ENCODE results near the gene SAMD8.
A peak's percentile ranks its signal among the peaks of the same experiment; 100 is the strongest.

The SAMD8 gene

DNA sequence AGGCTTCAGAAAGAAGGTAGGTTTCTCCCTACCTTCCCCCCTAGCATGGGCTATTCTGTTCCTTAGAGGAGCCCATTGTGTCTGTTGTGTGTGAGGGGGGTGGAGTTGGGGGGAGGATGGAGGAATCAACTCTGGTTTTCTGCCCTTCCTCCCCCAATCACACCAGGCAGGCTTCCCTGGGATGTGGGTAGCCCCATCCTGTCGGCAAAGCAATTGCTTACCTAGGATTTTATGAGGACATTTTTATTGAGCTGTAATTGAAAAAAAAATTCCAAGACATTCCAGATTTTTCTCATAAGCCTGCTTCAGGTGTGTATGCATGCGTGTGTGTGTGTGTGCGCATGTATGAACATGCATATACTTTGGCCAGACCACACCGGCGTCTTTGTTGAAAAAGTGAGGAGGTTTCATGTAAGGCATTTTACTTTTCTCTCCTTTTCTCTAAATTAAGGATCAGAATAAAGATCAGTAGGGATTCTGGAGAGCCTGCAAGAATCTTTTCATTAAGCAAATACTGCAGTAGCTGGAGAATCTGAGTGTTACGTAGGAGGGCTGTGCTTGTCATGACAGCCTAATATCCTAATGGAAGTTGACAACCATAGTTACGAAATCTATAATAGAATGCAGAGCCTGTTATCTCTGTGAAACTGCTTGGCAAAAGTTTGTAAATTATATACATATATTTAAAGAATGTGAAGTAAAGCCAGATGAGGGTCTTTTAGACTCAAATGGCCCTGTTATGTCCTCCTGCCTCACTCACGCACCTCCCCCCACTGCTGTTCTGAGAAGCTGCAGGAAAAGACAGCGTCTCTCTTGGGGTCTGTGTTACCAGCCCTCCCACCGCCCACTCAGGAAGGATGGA, 27.3 kb upstream of the SAMD8 start:
- DNase-seq, result no peak
- in situ Hi-C loops (cut with MboI; ENCODE audit: low pct_unique_long_range_greater_than_20kb, low sequenced_read_pairs), result loop anchor here (25.0 kb wide), 1 partner anchor 822 kb away; no protein-coding TSS in a partner anchor

DNA sequence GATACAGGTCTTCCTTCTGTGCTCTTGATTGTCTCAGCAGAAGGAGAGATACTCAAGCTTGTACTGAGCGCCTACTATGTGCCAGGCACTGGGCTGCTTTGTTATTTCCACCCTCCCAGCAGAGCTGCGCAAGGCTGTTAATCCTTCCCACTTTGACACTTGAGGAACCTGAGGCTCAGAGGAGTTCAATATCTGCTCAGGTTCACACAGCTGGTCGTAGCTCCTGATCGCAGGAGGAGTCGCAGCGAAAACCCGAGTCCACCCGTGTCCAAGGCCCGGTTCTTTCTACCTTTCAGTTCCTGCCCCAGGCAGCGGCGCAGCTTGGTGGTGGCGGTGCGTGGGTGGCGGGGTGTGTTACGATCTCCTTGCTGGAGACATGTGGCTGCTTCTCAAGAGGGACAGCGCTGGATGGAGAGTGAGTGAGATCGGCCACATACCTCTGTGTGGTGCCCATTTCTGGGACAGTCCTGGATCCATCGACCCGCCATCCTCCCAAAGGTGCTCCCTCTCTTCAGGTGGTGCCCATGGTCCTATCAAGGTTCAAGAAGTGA, 26.5 kb upstream of the SAMD8 start:
- no peak for DNase-seq
- in situ Hi-C loops (cut with MboI; ENCODE audit: low pct_unique_long_range_greater_than_20kb, low sequenced_read_pairs), result loop anchor here (25.0 kb wide), 1 partner anchor 823 kb away; no protein-coding TSS in a partner anchor

DNA sequence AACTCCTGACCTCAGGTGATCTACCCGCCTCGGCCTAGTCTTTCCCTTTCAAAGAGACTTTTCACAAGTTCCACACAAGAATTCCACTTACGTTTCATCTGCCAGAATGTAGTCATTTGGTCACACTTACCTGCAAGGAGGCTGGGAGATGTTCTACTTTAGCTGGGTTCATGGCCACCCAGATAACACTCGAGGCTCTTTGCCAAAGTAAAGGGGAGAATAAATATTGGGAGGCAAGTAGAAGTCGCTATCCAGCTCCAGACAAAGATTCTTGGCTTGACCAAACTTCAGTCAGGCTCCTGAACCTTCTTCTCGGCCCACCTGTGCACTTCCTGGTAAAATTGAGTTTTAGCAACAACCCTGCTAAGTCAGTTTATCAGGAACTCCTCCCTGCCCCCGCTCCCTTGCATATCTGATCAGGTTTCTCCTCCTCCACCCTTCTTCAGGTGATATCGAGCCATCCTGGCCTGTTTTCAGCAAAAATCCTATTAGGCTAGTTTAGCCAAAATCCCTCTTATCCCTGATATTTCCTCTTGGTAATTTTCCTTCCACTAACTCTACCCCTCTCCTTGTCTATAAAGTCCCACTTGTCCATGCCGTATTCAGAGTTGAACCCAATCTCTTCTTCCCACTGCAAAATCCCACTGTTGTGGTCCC, 25.1 kb upstream of the SAMD8 start:
- in situ Hi-C loops (cut with MboI; ENCODE audit: low pct_unique_long_range_greater_than_20kb, low sequenced_read_pairs), result loop anchor here (25.0 kb wide), 1 partner anchor 824 kb away; no protein-coding TSS in a partner anchor
- DNase-seq, result no peak

DNA sequence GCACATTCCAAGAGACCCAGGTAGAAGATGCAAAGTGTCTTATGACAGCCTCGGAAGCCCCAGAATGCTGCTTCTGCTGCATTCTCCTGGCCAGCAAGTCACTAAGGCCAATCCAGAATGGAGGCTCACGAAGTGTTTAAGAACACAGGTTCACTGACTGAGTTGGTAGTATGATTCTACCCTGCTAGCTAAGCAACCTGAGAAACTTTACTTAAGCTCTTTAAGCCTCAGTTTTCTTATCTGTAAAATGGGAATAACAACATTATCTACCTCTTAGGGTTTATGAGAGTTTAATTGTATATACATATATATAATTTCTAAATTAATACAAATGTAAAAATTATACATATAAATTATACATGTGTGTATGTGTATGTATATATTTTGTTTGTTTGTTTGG, 22.8 kb upstream of the SAMD8 start:
- in situ Hi-C loops (cut with MboI; ENCODE audit: low pct_unique_long_range_greater_than_20kb, low sequenced_read_pairs), result loop anchor here (25.0 kb wide), 1 partner anchor 826 kb away; no protein-coding TSS in a partner anchor
- no peak for DNase-seq

DNA sequence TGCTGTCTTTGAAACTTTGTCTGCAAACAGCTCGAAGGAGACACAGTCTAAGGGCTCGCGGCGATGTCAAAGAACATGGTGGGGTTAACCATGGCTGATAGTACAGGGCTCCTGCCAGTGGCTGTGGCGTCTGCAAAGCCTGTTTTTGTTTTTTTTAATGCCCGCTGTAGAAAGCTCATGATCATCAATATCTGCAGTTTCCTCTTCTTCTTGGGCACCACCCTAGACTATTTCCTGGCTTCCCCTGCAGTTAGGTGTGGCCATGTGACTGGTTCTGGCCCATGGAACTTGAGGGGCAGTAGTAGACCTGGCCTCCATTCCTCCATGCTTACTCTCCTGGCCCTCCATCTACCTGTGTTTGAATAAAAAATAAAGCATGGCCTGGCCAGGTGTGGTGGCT, 21.8 kb upstream of the SAMD8 start:
- in situ Hi-C loops (cut with MboI; ENCODE audit: low pct_unique_long_range_greater_than_20kb, low sequenced_read_pairs), result loop anchor here (25.0 kb wide), 1 partner anchor 827 kb away; no protein-coding TSS in a partner anchor
- DNase-seq, result no peak

DNA sequence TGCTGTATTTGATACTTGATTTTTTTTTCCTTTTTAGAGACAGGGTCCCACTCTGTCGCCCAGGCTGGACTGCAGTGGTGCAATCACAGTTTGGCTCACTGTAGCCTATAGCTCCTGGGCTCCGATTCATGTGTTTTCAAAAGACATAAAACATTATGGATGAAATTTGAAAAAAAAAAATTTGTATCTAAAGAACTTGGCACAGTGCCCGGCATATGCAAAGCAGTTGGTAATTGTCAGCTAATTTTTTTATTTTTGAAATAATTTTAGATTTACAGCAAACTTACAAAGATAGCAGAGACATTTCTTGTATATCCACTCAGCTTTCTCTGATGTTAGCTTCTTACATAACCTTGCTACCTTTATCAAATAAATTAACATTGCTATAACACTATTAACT, 20.3 kb upstream of the SAMD8 start:
- in situ Hi-C loops (cut with MboI; ENCODE audit: low pct_unique_long_range_greater_than_20kb, low sequenced_read_pairs), result loop anchor here (25.0 kb wide), 1 partner anchor 829 kb away; no protein-coding TSS in a partner anchor

DNA sequence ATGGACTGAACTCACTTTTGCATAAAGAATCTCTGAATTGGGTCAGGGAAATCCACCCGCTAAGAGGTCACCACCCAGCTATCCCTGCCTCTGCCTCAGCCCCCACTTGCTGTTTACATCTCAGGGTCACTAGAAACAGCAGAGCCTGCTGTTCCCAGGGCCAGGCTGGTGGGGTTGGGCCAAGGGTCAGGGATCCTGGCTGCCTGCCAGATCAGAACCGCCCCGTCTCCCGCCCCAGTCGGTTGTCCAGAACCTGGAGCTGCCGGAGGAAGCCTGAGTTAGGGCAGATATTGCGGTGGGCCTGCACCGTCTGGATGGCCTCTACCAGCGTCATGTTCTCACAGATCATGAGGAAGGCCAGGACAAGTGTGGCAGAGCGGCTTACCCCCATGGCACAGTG, 17.0 kb upstream of the SAMD8 start:
- no peak for DNase-seq
- in situ Hi-C loops (cut with MboI; ENCODE audit: low pct_unique_long_range_greater_than_20kb, low sequenced_read_pairs), result loop anchor here (25.0 kb wide), 1 partner anchor 832 kb away; no protein-coding TSS in a partner anchor

More for the DNA sequence above, 20.3 kb upstream of the SAMD8 start:
- no peak for DNase-seq

DNA sequence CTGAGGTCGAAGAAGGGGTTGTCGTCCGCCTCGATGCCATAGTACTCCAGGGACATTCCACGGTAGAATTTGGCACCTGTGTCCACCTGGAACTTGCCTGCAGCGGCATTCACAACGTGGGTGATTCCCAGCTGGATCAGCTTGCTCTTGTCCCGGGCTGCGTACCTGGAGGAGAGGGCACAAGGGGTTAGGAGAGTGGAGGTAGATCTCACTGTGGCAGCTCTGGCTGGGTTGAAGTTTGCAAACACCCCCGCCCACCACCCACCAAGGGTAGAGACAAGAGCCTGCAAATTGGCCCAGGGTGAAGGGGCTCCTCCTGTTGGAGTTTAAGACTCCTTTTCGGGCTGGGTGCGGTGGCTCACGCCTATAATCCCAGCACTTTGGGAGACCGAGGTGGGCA, 15.8 kb upstream of the SAMD8 start:
- DNase-seq, result no peak
- in situ Hi-C loops (cut with MboI; ENCODE audit: low pct_unique_long_range_greater_than_20kb, low sequenced_read_pairs), result loop anchor here (25.0 kb wide), 1 partner anchor 833 kb away; no protein-coding TSS in a partner anchor

DNA sequence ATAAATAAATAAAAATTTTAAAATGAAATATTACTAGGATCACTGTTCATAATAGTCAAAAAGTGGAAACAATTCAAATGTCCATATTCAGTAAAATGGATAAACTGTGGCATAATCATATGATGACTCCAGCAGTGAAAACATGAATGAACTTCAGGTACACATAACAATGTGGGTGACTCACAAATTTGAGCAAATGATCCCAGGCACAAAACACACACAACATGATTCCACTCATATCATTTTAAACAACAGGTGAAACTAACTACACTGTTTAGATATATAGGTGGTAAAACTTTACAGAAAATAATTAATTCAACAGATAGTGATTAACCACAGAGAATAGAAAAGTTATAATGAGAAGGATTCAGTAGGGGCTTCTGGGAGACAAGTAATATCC, 14.7 kb upstream of the SAMD8 start:
- no peak for DNase-seq
- in situ Hi-C loops (cut with MboI; ENCODE audit: low pct_unique_long_range_greater_than_20kb, low sequenced_read_pairs), result loop anchor here (25.0 kb wide), 1 partner anchor 834 kb away; no protein-coding TSS in a partner anchor

DNA sequence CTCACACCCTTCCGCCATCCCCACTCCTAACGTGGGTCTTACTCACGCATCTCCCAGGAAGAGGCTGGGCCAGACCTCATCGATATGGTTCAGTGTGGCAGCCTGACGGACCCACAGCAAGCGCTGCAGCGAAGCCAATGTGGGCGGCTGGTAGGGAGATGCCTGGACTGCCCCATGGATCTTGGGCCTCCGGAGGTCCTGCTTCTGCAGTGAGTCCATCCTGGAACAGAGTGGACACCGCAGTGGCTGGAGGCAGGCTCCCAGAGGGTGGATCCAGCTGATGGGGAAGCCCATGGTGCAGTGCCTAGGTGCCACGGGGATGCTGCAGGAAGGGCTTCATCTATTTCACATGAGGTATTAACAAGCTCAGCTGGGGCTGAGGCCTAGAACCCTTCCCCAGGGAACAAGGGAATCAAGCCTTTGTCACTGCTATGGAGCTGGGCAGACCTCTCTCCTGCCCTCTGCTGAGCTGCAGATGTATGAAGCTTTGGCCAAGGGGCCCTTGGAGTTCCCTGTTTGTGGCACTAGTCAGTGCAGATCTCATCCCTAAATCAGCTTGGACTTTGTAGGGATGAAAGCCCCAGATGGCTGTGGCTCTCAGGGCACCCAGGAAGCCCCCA, 13.7 kb upstream of the SAMD8 start:
- DNase-seq, result no peak
- in situ Hi-C loops (cut with MboI; ENCODE audit: low pct_unique_long_range_greater_than_20kb, low sequenced_read_pairs), result loop anchor here (25.0 kb wide), 1 partner anchor 835 kb away; no protein-coding TSS in a partner anchor

DNA sequence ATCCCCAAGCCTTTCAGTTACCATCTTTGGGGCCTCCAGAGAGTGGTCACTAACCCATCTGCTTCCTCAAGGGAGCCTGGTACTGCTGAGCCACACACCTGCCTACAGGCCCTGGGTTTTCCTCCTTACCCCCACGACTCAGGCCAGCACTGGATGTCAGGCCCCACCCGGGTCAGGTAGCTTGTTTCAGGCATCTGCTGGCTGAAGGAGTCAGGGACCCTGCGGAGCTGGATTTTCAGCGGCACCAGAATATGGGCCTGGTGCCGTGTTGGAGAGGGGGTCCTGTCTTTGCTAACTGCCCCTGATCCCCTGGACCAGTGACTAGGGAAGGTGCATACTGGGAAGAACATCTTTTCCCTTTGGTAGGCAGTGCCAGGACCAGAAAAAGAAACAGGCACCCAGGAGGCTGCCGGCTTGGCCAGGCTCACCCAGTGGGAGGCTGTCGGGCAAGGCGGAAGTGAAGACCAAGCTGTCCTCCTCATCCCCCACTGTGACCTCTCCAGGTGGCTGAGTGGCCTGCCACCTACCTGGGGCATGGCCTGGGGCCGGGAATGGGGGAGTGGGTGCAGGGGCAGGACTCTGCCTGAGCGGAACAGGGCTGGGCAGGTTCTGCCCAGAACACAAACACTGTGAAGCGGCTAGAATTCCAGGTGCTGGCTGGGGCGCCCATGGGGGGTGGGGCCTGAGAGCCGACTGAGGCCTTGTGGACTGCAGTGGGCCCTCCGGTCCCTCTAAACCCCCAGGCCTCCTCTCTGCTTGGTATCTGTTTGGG, 12.4 kb upstream of the SAMD8 start:
- no peak for DNase-seq
- in situ Hi-C loops (cut with MboI; ENCODE audit: low pct_unique_long_range_greater_than_20kb, low sequenced_read_pairs), result loop anchor here (25.0 kb wide), 1 partner anchor 837 kb away; no protein-coding TSS in a partner anchor

DNA sequence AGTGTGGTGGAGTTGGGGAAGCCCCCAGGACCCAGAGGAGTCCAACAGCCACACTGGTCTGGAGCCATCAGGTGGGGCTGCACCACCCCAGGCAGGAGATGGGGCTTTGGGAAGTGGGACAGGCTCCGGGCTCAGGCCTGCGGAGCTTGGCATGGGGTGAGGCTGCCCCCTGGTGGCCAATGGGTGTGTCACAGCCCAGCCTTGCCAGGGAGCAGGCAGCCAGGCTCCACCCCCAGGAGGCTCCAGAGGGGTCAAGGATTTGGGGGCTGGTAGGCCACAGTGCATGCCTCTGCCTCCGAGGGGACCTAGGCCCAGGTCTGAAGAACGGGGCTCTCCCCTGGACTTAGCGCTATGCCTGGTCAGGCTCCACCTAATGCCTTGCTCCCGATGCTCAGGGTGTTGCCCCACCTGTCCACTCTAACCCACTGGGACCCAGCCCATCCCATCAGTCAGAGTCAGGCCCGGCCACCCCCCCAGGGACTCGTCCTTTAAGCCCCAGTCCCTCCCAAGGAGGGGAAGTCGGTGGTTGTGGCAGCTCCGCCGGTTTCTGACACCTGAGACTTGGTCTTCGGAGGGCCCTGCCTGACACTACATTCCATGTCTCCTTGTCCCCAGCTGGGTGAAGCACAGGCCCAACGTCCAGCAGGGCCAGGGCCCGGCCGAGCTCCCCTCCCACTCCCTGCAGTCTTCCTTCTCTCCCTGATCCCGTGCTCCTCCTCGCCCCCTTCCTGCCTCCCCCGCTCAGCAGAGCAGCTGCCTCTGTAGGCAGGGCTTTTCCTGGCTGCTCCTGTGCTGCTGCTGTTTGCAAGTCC, 11.3 kb upstream of the SAMD8 start:
- DNase-seq, result peak; percentile 77
- in situ Hi-C loops (cut with MboI; ENCODE audit: low pct_unique_long_range_greater_than_20kb, low sequenced_read_pairs), result loop anchor here (25.0 kb wide), 1 partner anchor 838 kb away; no protein-coding TSS in a partner anchor

DNA sequence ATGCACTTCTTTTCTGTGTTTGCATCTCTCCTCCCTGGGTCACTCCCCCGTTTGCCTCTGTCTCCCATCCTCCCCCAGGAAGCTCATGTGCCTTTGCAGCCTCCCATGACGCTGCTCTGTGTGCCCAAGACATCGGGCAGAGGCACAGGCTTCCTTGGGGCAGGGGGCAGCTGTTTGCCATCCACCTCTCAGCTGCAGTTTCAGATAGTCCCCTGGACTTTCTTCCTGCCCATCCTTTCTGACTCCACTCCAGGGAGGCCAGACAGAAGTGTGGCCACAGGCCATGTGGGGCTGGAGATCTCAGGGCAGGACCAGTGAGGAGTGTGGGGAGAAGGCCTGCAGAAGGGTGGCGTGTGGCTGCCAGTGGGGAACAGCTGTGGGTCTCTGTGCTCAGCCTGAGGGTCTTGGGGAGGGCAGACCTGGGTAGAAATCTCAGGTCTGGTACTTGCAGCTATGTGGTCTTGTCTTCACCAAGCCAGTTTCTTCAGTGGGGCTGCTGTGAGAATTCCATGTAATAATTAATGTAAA, 10.6 kb upstream of the SAMD8 start:
- in situ Hi-C loops (cut with MboI; ENCODE audit: low pct_unique_long_range_greater_than_20kb, low sequenced_read_pairs), result no loop called here
- DNase-seq, result no peak

DNA sequence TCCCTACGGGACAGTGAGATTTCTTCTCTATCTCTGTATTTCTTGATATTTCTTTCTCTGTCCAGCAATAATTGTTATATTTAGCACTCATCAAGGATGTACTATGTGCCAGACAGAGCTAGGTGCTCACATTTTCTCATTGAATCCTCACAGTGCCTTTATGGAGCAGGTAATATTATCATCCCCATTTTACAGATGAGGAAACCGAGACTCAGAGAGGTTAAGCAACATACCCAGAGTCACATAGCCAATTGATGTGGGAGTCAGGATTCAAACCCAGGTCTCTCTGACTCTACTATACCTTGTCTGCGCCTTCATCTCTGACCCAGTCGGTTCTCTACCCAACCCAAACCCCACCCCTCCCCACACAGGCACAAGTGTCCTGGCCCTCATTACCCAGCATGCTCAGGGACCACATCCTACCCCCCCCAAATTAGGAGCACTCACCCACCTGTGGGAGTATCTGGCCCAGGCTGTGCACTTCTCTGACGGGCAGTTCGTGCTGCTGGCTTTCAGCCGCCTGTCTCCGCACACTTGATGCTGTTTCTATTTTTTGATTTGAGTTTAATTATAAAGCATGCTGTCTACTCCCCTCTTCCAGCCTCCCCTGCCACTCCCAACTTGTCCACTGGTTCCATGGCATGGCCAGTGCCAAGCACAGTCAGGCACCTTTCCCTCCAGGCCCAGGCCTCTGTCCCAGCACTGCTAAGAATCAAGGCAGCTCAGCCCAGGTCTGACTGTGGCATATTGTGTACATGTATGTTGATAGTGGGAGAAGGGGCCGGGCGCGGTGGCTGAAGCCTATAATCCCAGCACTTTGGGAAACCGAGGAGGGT, 9.8 kb upstream of the SAMD8 start:
- in situ Hi-C loops (cut with MboI; ENCODE audit: low pct_unique_long_range_greater_than_20kb, low sequenced_read_pairs), result no loop called here
- DNase-seq, result no peak

DNA sequence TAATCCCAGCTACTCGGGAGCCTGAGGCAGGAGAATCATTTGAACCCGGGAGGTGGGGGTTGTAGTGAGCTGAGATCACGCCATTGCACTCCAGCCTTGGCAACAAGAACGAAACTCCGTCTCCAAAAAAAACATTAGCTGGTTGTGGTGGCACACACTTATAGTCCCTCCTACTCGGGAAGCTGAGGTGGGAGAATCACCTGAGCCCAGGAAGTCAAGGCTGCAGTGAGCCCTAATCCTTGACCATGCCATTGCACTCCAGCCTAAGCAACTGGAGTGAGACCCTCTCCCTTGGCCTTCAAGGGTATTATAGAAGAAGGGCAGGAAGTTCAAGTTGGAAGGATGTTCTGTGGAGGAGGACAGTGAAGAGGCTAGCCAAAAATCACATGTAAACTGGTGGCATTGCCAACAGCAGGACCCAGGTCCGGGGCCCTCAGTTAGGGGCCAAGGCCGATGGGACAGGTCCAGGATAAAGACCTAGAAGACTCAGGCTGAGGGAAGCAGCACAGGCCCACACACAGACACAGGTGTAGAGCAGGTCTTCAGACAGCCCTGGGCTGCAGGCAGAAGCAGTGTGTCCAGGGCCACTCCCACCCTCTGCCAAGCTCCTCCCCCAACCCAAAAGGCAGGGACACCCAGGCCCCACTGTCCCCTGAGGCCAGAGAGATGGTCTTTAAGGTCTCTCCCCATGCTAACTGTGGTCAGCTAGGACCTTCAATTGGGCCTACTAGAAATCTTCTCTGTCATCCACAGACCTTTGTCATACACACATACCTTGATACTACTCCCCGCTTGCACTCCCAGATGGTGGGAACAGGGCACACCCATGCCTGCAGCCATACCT, 8.4 kb upstream of the SAMD8 start:
- DNase-seq, result no peak
- in situ Hi-C loops (cut with MboI; ENCODE audit: low pct_unique_long_range_greater_than_20kb, low sequenced_read_pairs), result no loop called here

All from KBM-7 (cell line).